Regular cardiac myocyte (primary cell): ENCODE results near the gene PABPC1L. TPM values are rescaled to one million over a fixed set of nuclear protein-coding genes. Genes with fewer than 3 reads are reported as not detected.

Experiments
- total RNA-seq: library from RNA; depleted of rRNA; stranded (reverse); fragments of >200 nt; gene quantifications from 2 replicates; pipeline ENCODE4 v1.2.3, GENCODE V29; 2014

Gene PABPC1L
- 8.6 and 8.7 TPM in 2 replicates for total RNA-seq

DNA sequence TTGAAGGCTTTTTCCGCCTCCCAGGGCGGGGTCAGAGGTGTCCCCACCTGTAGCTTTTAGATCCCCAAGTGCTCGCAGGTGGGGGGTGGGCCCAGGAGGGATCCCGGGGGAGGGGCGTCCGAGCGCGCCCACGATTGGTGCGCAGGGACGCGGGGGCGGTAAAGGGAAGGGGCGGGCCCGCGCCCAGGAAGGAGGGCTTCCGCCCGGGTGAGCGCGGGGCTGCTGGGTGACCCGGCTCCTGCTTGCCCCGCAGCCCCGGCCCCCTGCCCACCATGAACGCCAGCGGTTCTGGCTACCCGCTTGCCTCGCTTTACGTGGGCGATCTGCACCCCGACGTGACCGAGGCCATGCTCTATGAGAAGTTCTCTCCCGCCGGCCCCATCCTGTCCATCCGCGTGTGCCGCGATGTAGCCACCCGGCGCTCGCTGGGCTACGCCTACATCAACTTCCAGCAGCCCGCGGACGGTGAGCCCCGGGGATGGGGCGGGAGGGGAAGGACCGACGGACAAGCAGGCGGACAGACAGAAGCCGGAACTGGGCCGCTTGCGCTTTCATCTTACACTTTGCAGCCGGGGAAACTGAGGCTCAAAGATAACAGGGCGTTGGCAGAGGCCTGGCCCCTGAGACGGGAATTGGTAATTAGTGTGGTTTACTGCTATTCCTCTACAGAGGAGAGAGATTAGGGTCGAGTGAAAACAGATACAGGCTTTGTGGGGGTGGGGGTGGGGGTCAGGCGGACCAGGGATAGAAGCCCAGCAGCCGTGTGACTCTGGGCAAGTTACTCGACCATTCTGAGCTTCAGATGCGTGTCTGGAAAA lies at the start of gene PABPC1L:
Gene PABPC1L, plus strand, starts transcription at position 189 of the 818 bp plus-strand sequence. Its CDS starts 84 bp downstream, at position 273.

DNA sequence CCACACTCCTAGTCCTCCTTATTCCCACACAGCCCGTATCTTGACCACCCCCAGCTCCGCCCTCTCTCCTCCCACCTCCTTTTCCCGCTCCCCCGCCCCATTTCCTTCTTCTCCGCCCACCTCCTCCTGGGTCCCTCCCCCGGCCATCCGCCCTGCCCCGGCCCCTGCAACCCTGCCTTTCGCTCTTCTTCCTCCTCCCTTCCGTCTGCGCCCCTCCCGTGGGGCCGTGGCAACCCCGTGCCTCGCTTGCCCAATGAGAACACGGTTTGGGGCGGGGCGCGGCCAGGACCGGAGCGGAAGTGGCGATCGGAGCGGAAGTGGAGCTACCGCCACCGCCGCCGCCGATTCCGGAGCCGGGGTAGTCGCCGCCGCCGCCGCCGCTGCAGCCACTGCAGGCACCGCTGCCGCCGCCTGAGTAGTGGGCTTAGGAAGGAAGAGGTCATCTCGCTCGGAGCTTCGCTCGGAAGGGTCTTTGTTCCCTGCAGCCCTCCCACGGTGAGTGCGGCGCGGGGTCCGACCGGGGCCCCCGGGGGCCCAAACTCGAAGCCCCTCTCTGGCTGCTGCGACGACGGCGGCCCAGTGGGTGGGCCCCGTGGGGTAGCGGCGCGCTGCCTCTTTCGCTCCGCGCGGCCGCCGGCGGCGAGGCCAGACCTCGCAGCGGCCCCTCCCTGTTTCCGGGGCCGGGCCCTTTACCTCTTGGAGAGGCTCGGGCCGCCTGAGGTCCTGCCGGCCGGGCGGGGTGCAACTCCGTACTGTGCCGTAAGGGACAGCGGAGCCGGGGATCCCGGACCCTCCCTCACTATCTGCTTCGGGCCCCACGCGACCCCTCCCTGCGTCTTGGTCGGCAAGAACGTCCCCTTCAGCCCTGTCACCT lies 24.2 kb upstream of the PABPC1L start, which contains the start of gene YWHAB:
Gene YWHAB, plus strand, starts transcription at position 314 of the 874 bp plus-strand sequence. CDS start 15,829 bp downstream, outside the sequence.

DNA sequence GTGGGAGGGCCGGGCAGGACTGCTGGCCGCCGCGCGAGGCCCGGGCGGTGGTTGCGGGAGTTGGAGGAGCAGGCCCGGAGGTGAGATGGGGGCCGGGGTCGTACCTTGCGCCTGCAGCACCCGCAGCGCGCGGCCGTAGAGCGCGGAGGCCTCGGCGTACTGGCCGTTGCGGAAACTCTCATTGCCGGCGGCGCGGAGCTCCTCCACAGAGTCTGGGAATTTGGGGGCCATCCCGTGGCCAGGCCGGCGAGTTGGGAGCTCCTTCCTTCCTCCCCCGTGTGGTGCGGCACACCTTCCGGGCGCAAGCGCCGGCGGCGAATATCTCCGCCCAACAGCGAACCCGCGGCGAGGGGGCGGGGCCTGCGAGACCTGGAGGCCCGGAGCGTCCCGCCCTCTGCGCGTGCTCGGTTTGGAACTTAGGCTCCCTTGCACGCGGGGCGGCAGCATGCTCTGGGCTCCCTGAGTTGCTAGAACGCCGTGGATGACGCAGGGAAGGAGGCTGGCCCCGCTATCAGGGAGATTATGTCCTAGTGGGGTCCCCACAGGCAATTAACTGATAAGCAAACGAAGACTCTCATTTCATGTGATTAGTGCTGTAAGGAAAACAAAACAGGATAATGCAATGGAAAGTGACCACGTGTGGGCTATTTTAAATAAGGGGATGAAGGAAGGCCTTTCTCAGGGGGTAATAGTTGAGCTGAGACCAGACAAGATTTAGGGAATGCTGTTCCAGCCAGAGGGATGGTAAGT lies 50.4 kb downstream of the PABPC1L start, which contains the start of gene TOMM34:
Gene TOMM34, minus strand, starts transcription at position 295 of the 750 bp plus-strand sequence. Its CDS starts 64 bp downstream, at position 231.

DNA sequence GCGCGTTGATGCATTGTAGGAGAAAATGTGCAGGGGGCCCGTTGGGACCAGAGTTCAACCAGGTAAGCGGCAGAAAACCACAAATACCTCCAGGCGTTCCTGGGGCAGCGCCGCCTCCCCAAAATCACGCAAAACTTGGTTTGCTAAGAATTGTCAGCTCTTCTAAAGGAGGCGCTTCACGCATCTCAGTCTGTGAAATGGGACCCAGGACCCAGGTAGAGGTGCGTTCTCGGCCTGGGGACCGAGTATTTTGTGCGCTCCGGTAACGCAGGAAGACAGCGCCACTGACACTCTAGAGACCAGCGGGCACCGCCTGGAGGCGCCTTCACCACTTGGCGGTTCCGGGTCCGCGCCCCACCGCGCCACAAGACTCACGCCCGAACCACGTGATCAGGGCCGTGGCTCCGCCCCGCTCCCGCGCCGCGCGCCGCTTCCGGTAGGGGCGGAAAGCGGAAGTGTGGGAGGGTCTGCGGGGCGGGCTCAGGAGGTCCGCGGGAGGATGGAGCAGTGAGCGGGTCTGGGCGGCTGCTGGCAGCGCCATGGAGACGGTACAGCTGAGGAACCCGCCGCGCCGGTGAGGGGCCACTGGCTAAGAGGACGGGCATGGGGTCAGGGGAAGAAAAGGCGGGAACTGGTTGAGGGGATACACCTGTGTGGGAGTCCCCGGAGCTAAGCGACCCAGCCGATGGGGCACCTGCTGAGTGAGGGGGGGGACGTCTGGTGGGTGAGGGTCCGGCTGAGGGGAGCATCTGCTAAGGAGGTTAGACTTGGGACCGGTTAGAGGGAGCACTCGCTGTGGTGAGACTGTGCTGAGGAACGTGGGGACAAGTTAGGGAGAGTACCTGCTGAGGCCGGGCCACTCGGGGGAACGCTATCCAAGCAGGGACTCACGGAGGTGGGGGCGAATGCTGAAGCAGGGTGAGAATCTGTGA lies 56.4 kb downstream of the PABPC1L start, which contains the start of gene STK4:
Gene STK4, plus strand, starts transcription at position 483 of the 932 bp plus-strand sequence. Its CDS starts 57 bp downstream, at position 540.

Other genes with a start within 250 kb of the PABPC1L start
- gene CCN5, start 194.7 kb upstream of the PABPC1L start, total RNA-seq = under 0.01 and 3.7 TPM in 2 replicates
- 0.19 and 4.8 TPM in 2 replicates for gene KCNK15, start 164.2 kb upstream of the PABPC1L start, total RNA-seq
- gene RIMS4, start 99.5 kb upstream of the PABPC1L start, total RNA-seq = not detected in 2 replicates
- 75.5 and 170 TPM in 2 replicates for gene YWHAB, start 24.4 kb upstream of the PABPC1L start, total RNA-seq
- 23.4 and 40.5 TPM in 2 replicates for gene TOMM34, start 50.3 kb downstream of the PABPC1L start, total RNA-seq
- 31.0 and 37.6 TPM in 2 replicates for gene STK4, start 56.5 kb downstream of the PABPC1L start, total RNA-seq
- 0.58 and 2.0 TPM in 2 replicates for gene KCNS1, start 191.1 kb downstream of the PABPC1L start, total RNA-seq
- gene WFDC5, start 205.1 kb downstream of the PABPC1L start, total RNA-seq = not detected in 2 replicates
- gene WFDC12, start 214.4 kb downstream of the PABPC1L start, total RNA-seq = 0.28 TPM in 1 of 2 replicates, not detected in the other